AG09319 (cell line): Measurements from ENCODE around the gene CADM2.

ENCODE experiments used
- DNase-seq: peaks from one replicate; pipeline ENCODE4 v3.0.0-alpha.2; 2010; ENCODE audit warnings: low read depth; ENCODE audit errors: extremely low read depth
- TF ChIP-seq, protein P1 (sequence below): IDR thresholded peaks from 2 replicates; pipeline ENCODE4 v1.5.1; 2011; ENCODE audit warnings: low read depth, mild to moderate bottlenecking, inconsistent platforms, low read length, moderate library complexity

The CADM2 gene

GRCh38 chr3:85632921-85633320, 674.1 kb downstream of the CADM2 start:
- DNase-seq: no peak
- TF ChIP-seq, protein P1, sequence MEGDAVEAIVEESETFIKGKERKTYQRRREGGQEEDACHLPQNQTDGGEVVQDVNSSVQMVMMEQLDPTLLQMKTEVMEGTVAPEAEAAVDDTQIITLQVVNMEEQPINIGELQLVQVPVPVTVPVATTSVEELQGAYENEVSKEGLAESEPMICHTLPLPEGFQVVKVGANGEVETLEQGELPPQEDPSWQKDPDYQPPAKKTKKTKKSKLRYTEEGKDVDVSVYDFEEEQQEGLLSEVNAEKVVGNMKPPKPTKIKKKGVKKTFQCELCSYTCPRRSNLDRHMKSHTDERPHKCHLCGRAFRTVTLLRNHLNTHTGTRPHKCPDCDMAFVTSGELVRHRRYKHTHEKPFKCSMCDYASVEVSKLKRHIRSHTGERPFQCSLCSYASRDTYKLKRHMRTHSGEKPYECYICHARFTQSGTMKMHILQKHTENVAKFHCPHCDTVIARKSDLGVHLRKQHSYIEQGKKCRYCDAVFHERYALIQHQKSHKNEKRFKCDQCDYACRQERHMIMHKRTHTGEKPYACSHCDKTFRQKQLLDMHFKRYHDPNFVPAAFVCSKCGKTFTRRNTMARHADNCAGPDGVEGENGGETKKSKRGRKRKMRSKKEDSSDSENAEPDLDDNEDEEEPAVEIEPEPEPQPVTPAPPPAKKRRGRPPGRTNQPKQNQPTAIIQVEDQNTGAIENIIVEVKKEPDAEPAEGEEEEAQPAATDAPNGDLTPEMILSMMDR: no peak

- no peak for DNase-seq
- TF ChIP-seq, protein P1: no peak
These were observed 693.6 kb downstream of the CADM2 start for GRCh38 chr3:85652360-85652759.

DNA sequence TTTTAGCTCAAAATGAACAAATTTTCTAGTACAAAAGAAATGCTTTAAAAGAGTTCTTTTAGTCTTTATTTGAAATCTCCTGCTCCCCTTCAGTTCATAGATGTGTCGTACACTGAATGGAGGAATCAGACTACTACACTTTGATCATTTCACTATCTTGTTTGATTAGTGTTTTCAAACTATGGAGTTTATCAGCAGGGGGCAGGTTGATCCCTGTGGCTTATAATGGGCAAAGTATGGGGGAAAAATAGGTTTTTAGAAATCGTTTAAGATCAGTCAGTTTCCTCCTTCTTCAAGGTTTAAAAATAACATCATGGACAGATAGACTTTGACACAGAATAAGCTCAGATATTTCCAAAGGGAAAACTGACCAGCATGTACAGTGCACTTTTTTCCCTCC, 701.7 kb downstream of the CADM2 start:
- TF ChIP-seq, protein P1: no peak
- no peak for DNase-seq

GRCh38 chr3:85662462-85662861, 703.7 kb downstream of the CADM2 start:
- no peak for DNase-seq
- TF ChIP-seq, protein P1: no peak

DNA sequence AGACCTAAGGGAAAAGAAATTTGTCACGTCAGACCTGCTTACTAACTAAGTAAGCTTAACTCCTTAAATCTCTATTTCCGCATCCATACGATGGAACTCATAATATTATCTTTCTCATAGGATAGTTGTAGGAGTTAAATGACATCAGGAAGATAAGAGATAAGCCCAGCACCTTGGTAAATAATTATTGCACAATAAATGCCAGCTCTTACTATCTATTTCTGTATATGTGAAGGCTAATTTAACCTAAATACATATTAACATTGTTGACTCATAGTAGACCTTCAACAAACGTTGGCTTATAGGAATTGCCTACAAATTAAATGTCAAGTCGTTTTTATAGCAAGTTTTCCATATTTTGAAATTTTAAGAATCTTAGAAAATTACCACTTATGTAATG, 709.0 kb downstream of the CADM2 start:
- TF ChIP-seq, protein P1: no peak
- no peak for DNase-seq

DNA sequence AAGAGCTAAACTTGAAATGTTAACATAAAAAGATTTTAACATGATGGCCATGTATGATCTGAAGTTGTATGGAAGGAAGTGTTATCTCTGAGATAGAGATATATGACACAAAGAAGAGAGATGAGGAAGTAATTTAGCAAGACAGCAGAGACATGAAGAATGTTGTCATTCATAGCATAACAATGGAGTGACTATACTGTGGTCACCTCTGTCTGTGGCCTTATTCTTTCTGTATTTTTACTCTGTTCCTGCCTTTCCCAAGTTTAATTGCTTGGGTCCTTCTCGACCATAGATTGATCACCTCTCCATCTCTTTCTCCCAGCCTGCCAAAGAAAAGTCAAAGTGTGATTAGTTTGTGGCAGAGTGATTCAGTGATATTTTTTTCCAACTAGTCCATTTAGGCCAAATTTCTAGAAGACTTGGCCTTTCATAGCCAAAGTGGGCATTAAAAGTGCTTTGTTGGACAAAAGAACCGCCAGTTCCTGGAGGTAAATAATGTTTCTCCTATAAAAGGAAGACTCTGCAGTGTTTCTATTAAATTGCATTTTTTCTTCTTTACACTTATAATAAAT, 711.9 kb downstream of the CADM2 start:
- TF ChIP-seq, protein P1: no peak
- no peak for DNase-seq

DNA sequence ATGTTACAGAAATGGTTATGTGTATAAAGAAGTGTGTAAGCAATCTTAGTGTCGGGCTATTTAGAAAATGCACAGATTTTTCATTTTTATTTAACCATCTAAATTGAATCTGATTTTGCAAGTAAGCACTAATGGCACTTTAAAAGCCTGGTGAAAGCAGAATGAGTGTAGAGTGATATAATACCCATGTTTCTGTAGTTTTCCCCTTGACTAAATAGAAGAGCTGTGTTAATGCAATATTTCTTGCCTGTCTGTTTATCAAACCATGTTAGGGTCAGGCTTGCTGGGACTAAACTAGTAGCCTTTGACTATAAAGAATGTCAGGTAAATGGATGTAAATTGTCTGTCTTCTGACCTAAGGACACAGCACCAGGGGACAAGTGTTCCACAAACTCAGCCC, 714.0 kb downstream of the CADM2 start:
- TF ChIP-seq, protein P1: no peak
- no peak for DNase-seq
